Panc1 (cell line): Measurements from ENCODE around the gene EIF6. TPM values are rescaled to one million over a fixed set of nuclear protein-coding genes. Genes with fewer than 3 reads are reported as not detected.

ENCODE experiments used
- ATAC-seq: fragments of 200-7000 bp; cut with Tn5 transposase; 2 replicates; pipeline ENCODE4 v1.9.1; 2020; ENCODE audit warnings: mild to moderate bottlenecking, moderate library complexity
- BruUV-seq: library from RNA; stranded (reverse); fragments of 400-500 nt; replicated peaks from 2 replicates; lab custom pipeline; 2021; lab: Mats Ljungman, UMichigan
- CTCF ChIA-PET: fragments of 300-600 bp; sonication (Branson Sonifier 250); formaldehyde crosslinking; loops from one replicate; lab custom pipeline; 2022; ENCODE audit warnings: antibody characterized with exemption; lab: Charles Lee
- POLR2A ChIA-PET: fragments of 300-600 bp; sonication (Branson Sonifier 250); formaldehyde crosslinking; loops from one replicate; lab custom pipeline; 2022; ENCODE audit warnings: antibody characterized with exemption; lab: Charles Lee
- DNase-seq: peaks from one replicate; pipeline ENCODE4 v3.0.0-alpha.2; 2010; ENCODE audit warnings: low read depth, low spot score
- H3K27ac ChIP-seq: 2 replicates; pipeline ENCODE4 v1.5.1; 2011; ENCODE audit warnings: mild to moderate bottlenecking, low read length, inconsistent platforms
- H3K27me3 ChIP-seq: fragments of 200-500 bp; sonication (Bioruptor generic); 2 replicates; pipeline ENCODE4 v1.6.0; 2014; ENCODE audit warnings: low read length, inconsistent platforms; ENCODE audit not compliant: control insufficient read depth, insufficient read depth
- H3K36me3 ChIP-seq: fragments of 200-500 bp; sonication (Bioruptor generic); 2 replicates; pipeline ENCODE4 v1.5.1; 2014; ENCODE audit warnings: inconsistent platforms, mild to moderate bottlenecking, low read length, moderate library complexity; ENCODE audit not compliant: control insufficient read depth, insufficient read depth
- H3K4me1 ChIP-seq: 2 replicates; pipeline ENCODE4 v1.5.1; 2011; ENCODE audit warnings: inconsistent platforms, mild to moderate bottlenecking, low read length, moderate library complexity; ENCODE audit not compliant: control insufficient read depth, insufficient read depth
- H3K4me3 ChIP-seq, 2 experiments: 2 replicates each; pipeline ENCODE4 v1.5.1; 2011 to 2012; ENCODE audit warnings: low read depth in 2 of 2, low read length in 2 of 2, mild to moderate bottlenecking in 2 of 2, inconsistent platforms in 1 of 2, moderate library complexity in 1 of 2
- H3K9me3 ChIP-seq: fragments of 200-500 bp; sonication (Bioruptor generic); 2 replicates; pipeline ENCODE4 v1.5.1; 2014; ENCODE audit warnings: low read depth, mild to moderate bottlenecking, inconsistent platforms, low read length, moderate library complexity; ENCODE audit not compliant: control insufficient read depth, insufficient read depth
- POLR2AphosphoS5 ChIP-seq: IDR thresholded peaks from 2 replicates; pipeline ENCODE4 v1.6.1; 2012; ENCODE audit warnings: mild to moderate bottlenecking, low read depth, low read length, moderate library complexity
- SIN3A ChIP-seq: IDR thresholded peaks from 2 replicates; pipeline ENCODE4 v1.6.1; 2012; ENCODE audit warnings: low read depth, mild to moderate bottlenecking, low read length, moderate library complexity, borderline replicate concordance; ENCODE audit not compliant: insufficient read depth
- TCF7L2 ChIP-seq: IDR thresholded peaks from 2 replicates; pipeline ENCODE4 v1.6.1; 2011; ENCODE audit warnings: mild to moderate bottlenecking, low read depth, low read length, inconsistent platforms
- in situ Hi-C: cut with HindIII; loops from 2 replicates; pipeline ENCODE4 v1.10.0; 2016; ENCODE audit warnings: low sequenced_read_pairs, low pct_unique_long_range_greater_than_20kb
- intact Hi-C: fragments of 100-400 bp; cut with micrococcal nuclease; formaldehyde crosslinking; loops from one replicate; pipeline ENCODE4 v1.10.0; 2022; ENCODE audit not compliant: unreplicated experiment
- total RNA-seq: library from RNA; stranded (reverse); gene quantifications from one replicate; pipeline ENCODE4 v1.2.1, GENCODE V29; 2021; ENCODE audit not compliant: unreplicated experiment
- TF ChIP-seq, protein P1 (sequence below): fragments of 450-650 bp; IDR thresholded peaks from 2 replicates; pipeline ENCODE4 v1.5.1; 2017; ENCODE audit warnings: mild to moderate bottlenecking
- TF ChIP-seq, protein P2 (sequence below), 2 experiments: IDR thresholded peaks; 2 replicates each; pipeline ENCODE4 v1.6.1; 2011 to 2012; ENCODE audit warnings: low read depth in 2 of 2, control low read depth in 1 of 2, low read length in 1 of 2, mild to moderate bottlenecking in 1 of 2, moderate library complexity in 1 of 2; ENCODE audit not compliant: insufficient read depth in 1 of 2

EIF6 gene
- total RNA-seq, 1 experiment from 2014 or later, result 258 TPM

DNA sequence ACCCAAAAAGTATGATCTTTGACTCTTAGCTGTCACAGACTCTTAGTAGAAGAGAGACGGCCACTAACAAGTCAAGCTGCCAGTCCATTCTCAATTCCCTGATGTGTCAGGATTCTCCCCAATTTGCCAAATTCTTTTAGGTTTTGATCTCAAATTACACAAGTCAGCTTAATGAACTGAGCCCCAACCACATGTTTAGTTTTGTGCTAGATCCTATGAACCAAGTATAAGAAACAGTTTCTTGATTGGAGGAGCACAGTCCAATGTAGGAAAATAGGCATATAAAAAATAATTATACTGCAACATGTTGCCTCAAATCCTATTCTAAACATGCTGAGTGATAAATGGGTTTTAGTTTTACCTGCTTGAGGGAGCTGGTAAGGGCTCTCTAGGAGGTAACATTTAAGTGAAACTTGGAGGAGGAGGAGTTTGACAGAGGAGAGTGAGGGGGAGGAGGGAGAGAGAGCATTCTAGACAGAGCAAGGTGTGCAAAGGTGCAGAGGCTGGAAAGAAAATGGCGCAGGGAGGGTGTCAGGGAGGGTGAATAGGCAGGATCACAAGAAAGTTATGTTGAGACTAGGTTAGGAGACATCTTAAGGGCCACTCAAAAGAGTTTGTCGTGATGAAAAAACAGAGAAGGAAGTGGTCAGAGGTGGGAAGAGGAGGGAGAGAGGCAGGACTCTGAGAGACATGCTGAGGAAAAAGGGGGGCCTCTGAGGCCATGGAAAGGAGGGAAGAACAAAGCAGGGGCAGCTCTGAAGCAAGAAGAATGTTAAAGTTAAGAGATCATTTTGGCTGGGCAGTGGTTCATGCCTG is 30.5 kb upstream of the EIF6 start:
- DNase-seq (no peak), ATAC-seq (no peak)
- POLR2A ChIA-PET, result no interaction called here
- TF ChIP-seq, protein P1, sequence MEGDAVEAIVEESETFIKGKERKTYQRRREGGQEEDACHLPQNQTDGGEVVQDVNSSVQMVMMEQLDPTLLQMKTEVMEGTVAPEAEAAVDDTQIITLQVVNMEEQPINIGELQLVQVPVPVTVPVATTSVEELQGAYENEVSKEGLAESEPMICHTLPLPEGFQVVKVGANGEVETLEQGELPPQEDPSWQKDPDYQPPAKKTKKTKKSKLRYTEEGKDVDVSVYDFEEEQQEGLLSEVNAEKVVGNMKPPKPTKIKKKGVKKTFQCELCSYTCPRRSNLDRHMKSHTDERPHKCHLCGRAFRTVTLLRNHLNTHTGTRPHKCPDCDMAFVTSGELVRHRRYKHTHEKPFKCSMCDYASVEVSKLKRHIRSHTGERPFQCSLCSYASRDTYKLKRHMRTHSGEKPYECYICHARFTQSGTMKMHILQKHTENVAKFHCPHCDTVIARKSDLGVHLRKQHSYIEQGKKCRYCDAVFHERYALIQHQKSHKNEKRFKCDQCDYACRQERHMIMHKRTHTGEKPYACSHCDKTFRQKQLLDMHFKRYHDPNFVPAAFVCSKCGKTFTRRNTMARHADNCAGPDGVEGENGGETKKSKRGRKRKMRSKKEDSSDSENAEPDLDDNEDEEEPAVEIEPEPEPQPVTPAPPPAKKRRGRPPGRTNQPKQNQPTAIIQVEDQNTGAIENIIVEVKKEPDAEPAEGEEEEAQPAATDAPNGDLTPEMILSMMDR, result no peak
- TF ChIP-seq TCF7L2, result no peak
- no peak for TF ChIP-seq POLR2AphosphoS5
- no peaks in the 10 kb centered on the region for H3K9me3 ChIP-seq
- BruUV-seq, result no TSS peak
- no peak overlapping the region for H3K4me3 ChIP-seq
- no peaks in the 10 kb centered on the region for H3K27me3 ChIP-seq
- CTCF ChIA-PET, result no interaction called here
- H3K36me3 ChIP-seq, result no peaks in the 10 kb centered on the region
- intact Hi-C loops (no loop called here), in situ Hi-C loops (no loop called here)
- H3K4me1 ChIP-seq, result peaks cover 49% of the 10 kb centered on the region
- peak overlapping the region; percentile 54 for H3K27ac ChIP-seq

- Histone ChIP-seq H3K27me3 (no peaks in the 10 kb centered on the region), H3K4me3 (no peak overlapping the region), H3K36me3 (no peaks in the 10 kb centered on the region), H3K9me3 (no peaks in the 10 kb centered on the region), H3K4me1 (peaks cover 46% of the 10 kb centered on the region), H3K27ac (peak overlapping the region; percentile 86)
- ATAC-seq (peak; percentile 84), DNase-seq (peak; percentile 94)
- POLR2A ChIA-PET, result no interaction called here
- TF ChIP-seq, protein P2, sequence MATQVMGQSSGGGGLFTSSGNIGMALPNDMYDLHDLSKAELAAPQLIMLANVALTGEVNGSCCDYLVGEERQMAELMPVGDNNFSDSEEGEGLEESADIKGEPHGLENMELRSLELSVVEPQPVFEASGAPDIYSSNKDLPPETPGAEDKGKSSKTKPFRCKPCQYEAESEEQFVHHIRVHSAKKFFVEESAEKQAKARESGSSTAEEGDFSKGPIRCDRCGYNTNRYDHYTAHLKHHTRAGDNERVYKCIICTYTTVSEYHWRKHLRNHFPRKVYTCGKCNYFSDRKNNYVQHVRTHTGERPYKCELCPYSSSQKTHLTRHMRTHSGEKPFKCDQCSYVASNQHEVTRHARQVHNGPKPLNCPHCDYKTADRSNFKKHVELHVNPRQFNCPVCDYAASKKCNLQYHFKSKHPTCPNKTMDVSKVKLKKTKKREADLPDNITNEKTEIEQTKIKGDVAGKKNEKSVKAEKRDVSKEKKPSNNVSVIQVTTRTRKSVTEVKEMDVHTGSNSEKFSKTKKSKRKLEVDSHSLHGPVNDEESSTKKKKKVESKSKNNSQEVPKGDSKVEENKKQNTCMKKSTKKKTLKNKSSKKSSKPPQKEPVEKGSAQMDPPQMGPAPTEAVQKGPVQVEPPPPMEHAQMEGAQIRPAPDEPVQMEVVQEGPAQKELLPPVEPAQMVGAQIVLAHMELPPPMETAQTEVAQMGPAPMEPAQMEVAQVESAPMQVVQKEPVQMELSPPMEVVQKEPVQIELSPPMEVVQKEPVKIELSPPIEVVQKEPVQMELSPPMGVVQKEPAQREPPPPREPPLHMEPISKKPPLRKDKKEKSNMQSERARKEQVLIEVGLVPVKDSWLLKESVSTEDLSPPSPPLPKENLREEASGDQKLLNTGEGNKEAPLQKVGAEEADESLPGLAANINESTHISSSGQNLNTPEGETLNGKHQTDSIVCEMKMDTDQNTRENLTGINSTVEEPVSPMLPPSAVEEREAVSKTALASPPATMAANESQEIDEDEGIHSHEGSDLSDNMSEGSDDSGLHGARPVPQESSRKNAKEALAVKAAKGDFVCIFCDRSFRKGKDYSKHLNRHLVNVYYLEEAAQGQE (IDR thresholded peaks at IDR 0.05; ENCODE audit: insufficient read depth in 1 of 2, low read depth in 2 of 2, low read length in 1 of 2), result no peak
- TF ChIP-seq SIN3A, result no peak
- no peak for TF ChIP-seq POLR2AphosphoS5
- intact Hi-C loops (no loop called here), in situ Hi-C loops (no loop called here)
- CTCF ChIA-PET, result no interaction called here
- no TSS peak for BruUV-seq
These were observed 27.7 kb upstream of the EIF6 start for GRCh38 chr20:35312318-35312717.

DNA sequence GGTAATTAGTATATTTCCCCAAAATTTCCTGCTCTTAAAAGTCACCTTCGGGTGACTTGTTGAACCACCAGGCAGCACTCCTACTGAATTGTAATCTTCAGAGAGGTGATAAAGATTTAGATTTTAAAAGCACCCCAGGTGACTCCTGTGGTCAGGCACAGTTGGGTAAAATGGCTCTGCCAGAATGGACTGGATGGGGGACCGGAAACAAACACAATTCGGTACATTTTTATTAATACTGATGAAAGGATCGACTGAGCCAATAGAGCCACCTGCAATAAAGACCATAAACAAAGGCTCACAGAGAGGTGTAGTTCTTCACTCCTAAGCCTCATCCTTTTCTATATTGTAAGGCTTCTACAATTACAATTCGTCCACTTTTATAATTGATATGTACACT is 27.2 kb upstream of the EIF6 start:
- no peak for DNase-seq
- CTCF ChIA-PET, result no interaction called here
- TF ChIP-seq, protein P1, result no peak
- no peak for TF ChIP-seq SIN3A
- TF ChIP-seq TCF7L2, result no peak
- TF ChIP-seq, protein P2 (IDR thresholded peaks at IDR 0.05; ENCODE audit: insufficient read depth in 1 of 2, low read depth in 2 of 2, low read length in 1 of 2), result no peak
- TF ChIP-seq POLR2AphosphoS5, result no peak
- TSS peak; percentile 72 for BruUV-seq
- intact Hi-C loops (no loop called here), in situ Hi-C loops (no loop called here)
- H3K27me3 ChIP-seq, result no peaks in the 10 kb centered on the region
- peak overlapping the region; percentile 86 for H3K27ac ChIP-seq
- H3K4me3 ChIP-seq, result no peak overlapping the region
- H3K9me3 ChIP-seq, result no peaks in the 10 kb centered on the region
- peaks cover 51% of the 10 kb centered on the region for H3K4me1 ChIP-seq
- POLR2A ChIA-PET, result interaction anchor here (0.6 kb wide), 1 partner anchor 20 kb away, joined by 4 read pairs; no protein-coding TSS in a partner anchor
- ATAC-seq, result no peak
- no peaks in the 10 kb centered on the region for H3K36me3 ChIP-seq
